Renal cortical epithelial cell (primary cell): ENCODE data around the gene MARCKSL1. TPM values are rescaled to one million over a fixed set of nuclear protein-coding genes. Genes with fewer than 3 reads are reported as not detected.
"Not testable (repeated sequence)": the region's sequence is repeated elsewhere in the genome, so short reads cannot be mapped to it uniquely, and the experiment has no call there.

ENCODE experiments used
- DNase-seq: peaks from one replicate; pipeline ENCODE4 v3.0.0-alpha.2; 2011; ENCODE audit warnings: low read depth
- total RNA-seq: library from RNA; depleted of rRNA; stranded (reverse); fragments of >200 nt; gene quantifications from 2 replicates; pipeline ENCODE4 v1.2.3, GENCODE V29; 2014

MARCKSL1 gene
- total RNA-seq, 1 donor from 2014 or later: 70.9 TPM

DNA sequence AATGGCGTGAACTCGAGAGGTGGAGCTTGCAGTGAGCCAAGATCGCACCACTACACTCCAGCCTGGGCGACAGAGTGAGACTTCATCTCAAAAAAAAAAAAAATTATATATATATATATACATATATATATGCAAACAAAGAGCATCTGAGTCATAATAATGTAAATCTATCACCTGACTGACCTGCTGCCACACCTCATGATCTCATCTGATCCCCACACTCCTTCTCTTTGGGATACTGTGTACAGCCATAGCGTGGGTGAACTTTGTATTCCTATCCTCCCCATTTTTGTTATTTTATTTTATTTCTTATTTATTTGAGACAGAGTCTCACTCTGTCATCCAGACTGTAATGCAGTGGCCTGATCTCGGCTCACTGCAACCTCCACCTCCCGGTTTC is 46.8 kb downstream of the MARCKSL1 start:
- no peak for DNase-seq

DNA sequence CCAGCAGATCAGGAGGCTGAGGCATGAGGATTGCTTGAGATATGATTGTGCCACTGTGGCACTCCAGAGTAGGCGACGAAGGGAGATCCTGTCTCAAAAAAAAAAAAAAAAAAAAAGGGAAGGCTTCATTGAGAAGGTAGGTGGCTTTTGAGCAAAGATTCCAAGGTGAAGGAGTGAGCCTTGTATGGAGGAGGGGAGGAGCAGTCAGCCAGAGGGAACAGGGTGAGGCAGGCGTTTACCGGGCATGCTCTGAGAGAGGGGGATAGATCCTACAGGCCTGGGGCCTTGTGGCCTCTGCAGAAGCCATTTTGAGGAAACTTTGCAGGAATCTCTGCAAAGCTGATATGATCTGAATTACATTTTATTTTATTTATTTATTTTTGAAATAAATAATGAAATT is 49.3 kb downstream of the MARCKSL1 start:
- no peak for DNase-seq

DNA sequence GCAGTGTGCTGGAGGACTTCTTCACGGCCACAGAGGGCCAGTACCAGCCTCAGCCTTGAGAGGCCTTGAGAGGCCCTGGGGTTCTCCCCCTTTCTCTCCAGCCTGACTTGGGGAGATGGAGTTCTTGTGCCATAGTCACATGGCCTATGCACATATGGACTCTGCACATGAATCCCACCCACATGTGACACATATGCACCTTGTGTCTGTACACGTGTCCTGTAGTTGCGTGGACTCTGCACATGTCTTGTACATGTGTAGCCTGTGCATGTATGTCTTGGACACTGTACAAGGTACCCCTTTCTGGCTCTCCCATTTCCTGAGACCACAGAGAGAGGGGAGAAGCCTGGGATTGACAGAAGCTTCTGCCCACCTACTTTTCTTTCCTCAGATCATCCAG is 50.4 kb downstream of the MARCKSL1 start:
- no peak for DNase-seq

DNA sequence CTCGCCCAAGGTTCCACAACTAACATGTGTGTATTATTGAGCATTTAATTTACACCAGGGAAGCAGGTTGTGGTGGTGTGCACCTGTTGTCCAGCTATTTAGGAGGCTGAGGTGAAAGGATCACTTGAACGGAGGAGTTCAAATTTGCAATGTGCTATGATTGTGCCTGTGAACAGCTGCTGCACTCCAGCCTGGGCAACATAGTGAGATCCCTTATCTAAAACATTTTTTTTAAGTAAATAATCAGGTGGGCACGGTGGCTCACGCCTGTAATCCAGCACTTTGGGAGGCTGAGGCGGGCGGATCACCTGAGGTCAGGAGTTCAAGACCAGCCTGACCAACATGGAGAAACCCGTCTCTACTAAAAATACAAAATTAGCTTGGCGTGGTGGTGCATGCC is 51.3 kb downstream of the MARCKSL1 start:
- not testable (repeated sequence) for DNase-seq

Other genes with a start within 250 kb of the MARCKSL1 start
- 43.1 and 67.9 TPM in 2 replicates for gene KPNA6, start 228.2 kb downstream of the MARCKSL1 start, total RNA-seq
- 75.7 and 91.6 TPM in 2 replicates for gene TXLNA, start 156.6 kb downstream of the MARCKSL1 start, total RNA-seq
- gene CCDC28B, start 135.6 kb downstream of the MARCKSL1 start, total RNA-seq: 6.9 and 12.7 TPM in 2 replicates
- 0.87 and 2.1 TPM in 2 replicates for gene IQCC, start 130.6 kb downstream of the MARCKSL1 start, total RNA-seq
- not detected in 2 replicates for gene DCDC2B, start 127.1 kb downstream of the MARCKSL1 start, total RNA-seq
- gene TMEM234, start 113.9 kb downstream of the MARCKSL1 start, total RNA-seq: 9.4 and 19.8 TPM in 2 replicates
- 283 and 504 TPM in 2 replicates for gene EIF3I, start 113.8 kb downstream of the MARCKSL1 start, total RNA-seq
- gene FAM167B, start 89.0 kb downstream of the MARCKSL1 start, total RNA-seq: 0.20 TPM in 1 of 2 replicates, not detected in the other
- 0.10 and 0.69 TPM in 2 replicates for gene LCK, start 85.0 kb downstream of the MARCKSL1 start, total RNA-seq
- 113 and 117 TPM in 2 replicates for gene HDAC1, start 44.1 kb downstream of the MARCKSL1 start, total RNA-seq
- 1.5 and 1.9 TPM in 2 replicates for gene FAM229A, start 26.3 kb upstream of the MARCKSL1 start, total RNA-seq
- 0.20 TPM in 1 of 2 replicates, not detected in the other for gene TSSK3, start 26.3 kb upstream of the MARCKSL1 start, total RNA-seq
- gene BSDC1, start 58.2 kb upstream of the MARCKSL1 start, total RNA-seq: 85.1 and 90.1 TPM in 2 replicates
- under 0.01 TPM in 1 of 2 replicates, not detected in the other for gene ZBTB8B, start 128.8 kb upstream of the MARCKSL1 start, total RNA-seq
- gene ZBTB8A, start 203.2 kb upstream of the MARCKSL1 start, total RNA-seq: 7.3 and 8.9 TPM in 2 replicates